Mesendoderm (in vitro differentiated cells): ENCODE data around the gene LUZP1.

ENCODE experiments used
- DNase-seq: peaks from one replicate; pipeline ENCODE4 v3.0.0; 2013
- H2AK5ac ChIP-seq: 2 replicates; pipeline ENCODE4 v1.6.1; 2013; ENCODE audit warnings: low read length, inconsistent platforms
- H2BK120ac ChIP-seq: 2 replicates; pipeline ENCODE4 v1.6.1; 2013; ENCODE audit warnings: low read depth, mild to moderate bottlenecking, low read length, moderate library complexity, mixed read lengths
- H2BK15ac ChIP-seq: replicated peaks from 2 replicates; pipeline ENCODE4 v1.6.1; 2013; ENCODE audit warnings: low read depth, mild to moderate bottlenecking, moderate library complexity
- H2BK5ac ChIP-seq: 2 replicates; pipeline ENCODE4 v1.6.1; 2013; ENCODE audit warnings: low read length, inconsistent platforms
- H3K18ac ChIP-seq: 2 replicates; pipeline ENCODE4 v1.6.1; 2013; ENCODE audit warnings: mild to moderate bottlenecking, low read length, mixed read lengths
- H3K23ac ChIP-seq: one replicate; pipeline ENCODE4 v1.6.1; 2013; ENCODE audit warnings: low read length
- H3K27ac ChIP-seq: 2 replicates; pipeline ENCODE4 v1.5.1; 2013; ENCODE audit warnings: low read depth, mild to moderate bottlenecking, inconsistent platforms, low read length, moderate library complexity
- H3K27me3 ChIP-seq: 2 replicates; pipeline ENCODE4 v1.6.1; 2013; ENCODE audit warnings: low read length, control low read depth, mild to moderate bottlenecking, inconsistent platforms; ENCODE audit not compliant: insufficient read depth, poor library complexity
- H3K36me3 ChIP-seq: 2 replicates; pipeline ENCODE4 v1.6.1; 2013; ENCODE audit warnings: low read length, inconsistent platforms; ENCODE audit not compliant: control insufficient read depth, insufficient read depth
- H3K4ac ChIP-seq: one replicate; pipeline ENCODE4 v1.6.1; 2013; ENCODE audit warnings: low read depth, mild to moderate bottlenecking, low read length, moderate library complexity
- H3K4me1 ChIP-seq: 2 replicates; pipeline ENCODE4 v1.6.1; 2013; ENCODE audit warnings: low read depth, low read length, inconsistent platforms; ENCODE audit not compliant: control insufficient read depth
- H3K4me2 ChIP-seq: 2 replicates; pipeline ENCODE4 v1.6.1; 2013; ENCODE audit warnings: low read length
- H3K4me3 ChIP-seq: 2 replicates; pipeline ENCODE4 v1.5.1; 2013; ENCODE audit warnings: mild to moderate bottlenecking, low read length
- H3K56ac ChIP-seq: one replicate; pipeline ENCODE4 v1.6.1; 2013; ENCODE audit warnings: low read length
- H3K79me1 ChIP-seq: 2 replicates; pipeline ENCODE4 v1.6.1; 2013; ENCODE audit warnings: low read length, inconsistent platforms
- H3K79me2 ChIP-seq: 2 replicates; pipeline ENCODE4 v1.6.1; 2013; ENCODE audit warnings: mild to moderate bottlenecking, low read length; ENCODE audit not compliant: control insufficient read depth, insufficient read depth
- H3K9ac ChIP-seq: 2 replicates; pipeline ENCODE4 v1.6.1; 2013; ENCODE audit warnings: low read length, inconsistent platforms
- H4K5ac ChIP-seq: one replicate; pipeline ENCODE4 v1.6.1; 2013; ENCODE audit warnings: low read length
- H4K8ac ChIP-seq: one replicate; pipeline ENCODE4 v1.6.1; 2013; ENCODE audit warnings: low read depth, mild to moderate bottlenecking, control low read depth, low read length, moderate library complexity
- WGBS: extraction: QIAGEN DNeasy Blood & Tissue Kit; methylation state at CpG from one replicate; pipeline ENCODE4 v1.1.7; 2013; ENCODE audit warnings: low lambda C conversion rate, missing lambda C conversion rate; ENCODE audit not compliant: insufficient coverage; ENCODE audit errors: extremely low coverage; 5-methylcytosine and 5-hydroxymethylcytosine counted together

The LUZP1 gene

DNA sequence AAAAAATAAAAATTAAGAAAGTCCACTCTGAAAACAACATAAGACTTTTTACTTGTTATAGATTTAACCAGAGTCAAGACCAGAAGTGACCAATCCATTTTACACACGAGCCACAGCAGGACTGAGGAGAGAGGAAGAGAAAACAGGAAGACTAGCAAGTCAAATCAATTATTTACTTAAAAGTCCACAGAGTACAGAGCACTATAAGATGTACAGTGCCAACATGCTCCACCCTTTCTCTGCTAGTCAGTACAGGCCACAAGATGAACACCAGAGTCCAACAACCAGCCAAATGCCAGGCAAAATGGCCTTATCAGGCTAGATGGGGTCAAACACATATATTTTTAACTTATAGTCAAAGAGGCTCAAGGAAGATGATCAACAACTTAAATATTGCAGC, 19.5 kb downstream of the LUZP1 start:
- H2BK120ac ChIP-seq, result no peak overlapping the region
- no peak overlapping the region for H3K4ac ChIP-seq
- H3K4me1 ChIP-seq, result no peaks in the 10 kb centered on the region
- H3K4me3 ChIP-seq, result no peak overlapping the region
- H2BK15ac ChIP-seq, result no peak overlapping the region
- no peak overlapping the region for H3K56ac ChIP-seq
- H3K27ac ChIP-seq, result no peak overlapping the region
- no peak for DNase-seq
- H3K79me1 ChIP-seq, result peaks cover 12% of the 10 kb centered on the region
- no peaks in the 10 kb centered on the region for H3K36me3 ChIP-seq
- no CpG with 5 or more reads among the region's 1 CpG for WGBS
- H4K5ac ChIP-seq, result no peak overlapping the region
- no peak overlapping the region for H2BK5ac ChIP-seq
- no peak overlapping the region for H3K23ac ChIP-seq
- H3K4me2 ChIP-seq, result no peak overlapping the region
- H2AK5ac ChIP-seq, result no peak overlapping the region
- no peak overlapping the region for H3K18ac ChIP-seq
- no peak overlapping the region for H3K9ac ChIP-seq
- no peaks in the 10 kb centered on the region for H3K27me3 ChIP-seq
- H4K8ac ChIP-seq, result no peak overlapping the region
- peaks cover 52% of the 10 kb centered on the region for H3K79me2 ChIP-seq

DNA sequence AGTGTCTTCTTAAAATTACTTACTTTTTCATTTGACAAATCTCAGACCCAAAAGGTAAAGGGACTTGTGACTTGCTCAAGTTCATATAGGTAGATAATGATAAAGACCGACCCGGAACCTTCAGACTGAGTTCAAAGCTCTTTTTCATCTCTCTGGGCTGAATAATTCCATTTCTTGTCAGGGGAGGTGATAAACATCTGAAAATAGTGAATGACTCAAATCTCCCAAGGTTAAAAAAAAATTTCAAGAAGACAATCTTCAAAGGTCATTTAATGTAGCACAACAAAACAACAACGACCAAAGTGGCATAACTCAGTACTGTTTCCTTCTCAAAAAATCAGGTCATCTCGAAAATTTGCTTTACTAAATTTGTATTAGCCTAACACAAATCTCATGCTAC, 20.6 kb downstream of the LUZP1 start:
- no peak overlapping the region for H3K56ac ChIP-seq
- no peak overlapping the region for H3K27ac ChIP-seq
- peaks cover 9% of the 10 kb centered on the region for H3K79me1 ChIP-seq
- H4K5ac ChIP-seq, result no peak overlapping the region
- no peak overlapping the region for H3K4me3 ChIP-seq
- no peaks in the 10 kb centered on the region for H3K36me3 ChIP-seq
- no peak overlapping the region for H3K4me2 ChIP-seq
- no peak overlapping the region for H2BK15ac ChIP-seq
- no peak overlapping the region for H3K4ac ChIP-seq
- no peak overlapping the region for H4K8ac ChIP-seq
- H2BK5ac ChIP-seq, result no peak overlapping the region
- no CpG with 5 or more reads among the region's 4 CpGs for whole genome bisulfite sequencing
- no peak overlapping the region for H3K23ac ChIP-seq
- no peaks in the 10 kb centered on the region for H3K4me1 ChIP-seq
- no peak for DNase-seq
- H3K79me2 ChIP-seq, result peaks cover 49% of the 10 kb centered on the region
- no peak overlapping the region for H2AK5ac ChIP-seq
- H2BK120ac ChIP-seq, result no peak overlapping the region
- H3K18ac ChIP-seq, result no peak overlapping the region
- no peak overlapping the region for H3K9ac ChIP-seq
- no peaks in the 10 kb centered on the region for H3K27me3 ChIP-seq

DNA sequence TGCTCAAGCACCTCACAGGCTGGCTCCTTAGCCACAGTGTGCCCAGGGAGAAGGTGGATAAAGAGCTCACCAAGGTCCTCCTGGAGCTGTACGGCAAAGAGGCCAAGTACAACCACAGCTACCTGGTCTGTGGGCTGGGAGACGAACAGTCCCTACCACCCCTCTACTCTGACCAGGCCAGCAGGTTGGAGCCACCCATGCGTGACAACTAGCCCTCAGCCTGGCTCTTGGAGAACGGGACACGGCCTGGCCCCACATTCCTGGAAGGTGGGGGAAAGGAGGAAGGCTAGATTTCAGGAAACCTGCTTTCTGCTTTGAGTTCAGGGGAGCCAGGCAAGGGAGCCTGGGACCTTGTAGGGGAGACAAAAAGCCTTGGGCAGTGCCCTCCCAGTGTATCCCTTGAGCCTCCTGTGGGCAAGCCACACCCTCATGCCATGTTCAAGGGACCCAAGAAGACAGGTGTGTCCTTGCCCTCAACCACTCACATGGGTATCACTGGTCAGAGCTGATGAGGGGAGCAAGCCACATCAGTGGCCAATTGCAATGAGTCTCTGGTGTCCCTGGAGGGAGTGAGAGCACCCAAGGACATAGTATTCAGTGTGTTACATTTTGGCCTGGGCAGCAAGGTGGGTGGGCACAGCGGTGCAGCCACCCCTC, 27.6 kb downstream of the LUZP1 start:
- Histone ChIP-seq H3K79me2 (peaks cover 37% of the 10 kb centered on the region), H3K79me1 (peaks cover 20% of the 10 kb centered on the region), H4K5ac (no peak overlapping the region), H3K27me3 (no peaks in the 10 kb centered on the region), H2AK5ac (no peak overlapping the region), H2BK120ac (no peak overlapping the region), H3K4ac (no peak overlapping the region), H3K23ac (no peak overlapping the region), H3K36me3 (no peaks in the 10 kb centered on the region), H3K4me2 (no peak overlapping the region), H4K8ac (no peak overlapping the region), H3K4me1 (no peaks in the 10 kb centered on the region), H2BK5ac (no peak overlapping the region), H2BK15ac (no peak overlapping the region), H3K56ac (no peak overlapping the region), H3K9ac (no peak overlapping the region), H3K18ac (no peak overlapping the region), H3K27ac (no peak overlapping the region), H3K4me3 (no peak overlapping the region)
- WGBS, result no CpG with 5 or more reads among the region's 6 CpGs
- no peak for DNase-seq

GRCh38 chr1:23135268-23135667, 33.4 kb downstream of the LUZP1 start:
- Histone ChIP-seq H3K79me1 (peaks cover 11% of the 10 kb centered on the region), H3K4me1 (no peaks in the 10 kb centered on the region), H3K27me3 (no peaks in the 10 kb centered on the region), H3K36me3 (no peaks in the 10 kb centered on the region), H3K79me2 (peaks cover 37% of the 10 kb centered on the region), H2BK15ac (no peak overlapping the region), H3K9ac (no peak overlapping the region), H2BK5ac (no peak overlapping the region), H4K8ac (no peak overlapping the region), H4K5ac (no peak overlapping the region), H3K4me2 (no peak overlapping the region), H3K23ac (no peak overlapping the region), H2BK120ac (no peak overlapping the region), H3K18ac (no peak overlapping the region), H3K4me3 (no peak overlapping the region), H2AK5ac (no peak overlapping the region), H3K4ac (no peak overlapping the region), H3K27ac (no peak overlapping the region), H3K56ac (no peak overlapping the region)
- no peak for DNase-seq
- no CpG with 5 or more reads among the region's 2 CpGs for WGBS

DNA sequence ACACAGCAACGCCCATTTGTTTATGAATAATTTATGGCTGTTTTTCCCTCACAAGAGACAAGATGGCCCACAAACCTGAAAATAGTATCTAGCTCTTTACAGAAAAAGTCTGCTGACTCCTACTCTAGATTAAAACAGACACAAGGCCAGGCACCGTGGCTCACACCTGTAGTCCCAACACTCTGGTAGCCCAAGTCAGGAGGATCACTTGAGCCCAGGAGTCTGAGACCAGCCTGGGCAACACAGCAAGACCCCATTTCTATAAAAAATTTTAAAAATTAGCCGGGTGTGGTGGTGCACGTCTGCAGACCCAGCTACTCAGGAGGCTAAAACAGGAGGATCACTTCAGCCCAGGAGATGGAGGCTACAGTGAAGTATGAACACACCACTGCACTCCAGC, 34.6 kb downstream of the LUZP1 start:
- Histone ChIP-seq H2BK5ac (no peak overlapping the region), H3K79me2 (peaks cover 33% of the 10 kb centered on the region), H2BK120ac (no peak overlapping the region), H3K18ac (no peak overlapping the region), H4K8ac (no peak overlapping the region), H3K56ac (no peak overlapping the region), H3K27me3 (no peaks in the 10 kb centered on the region), H3K4me1 (no peaks in the 10 kb centered on the region), H4K5ac (no peak overlapping the region), H3K23ac (no peak overlapping the region), H2AK5ac (no peak overlapping the region), H3K4me3 (no peak overlapping the region), H3K4ac (no peak overlapping the region), H3K36me3 (no peaks in the 10 kb centered on the region), H2BK15ac (no peak overlapping the region), H3K9ac (no peak overlapping the region), H3K79me1 (peaks cover 5% of the 10 kb centered on the region), H3K27ac (no peak overlapping the region), H3K4me2 (no peak overlapping the region)
- DNase-seq, result no peak
- no CpG with 5 or more reads among the region's 4 CpGs for WGBS

- no peak overlapping the region for H2BK120ac ChIP-seq
- DNase-seq, result no peak
- no peak overlapping the region for H3K9ac ChIP-seq
- H3K79me1 ChIP-seq, result peaks cover 5% of the 10 kb centered on the region
- H3K56ac ChIP-seq, result no peak overlapping the region
- H3K4ac ChIP-seq, result no peak overlapping the region
- no peaks in the 10 kb centered on the region for H3K36me3 ChIP-seq
- H3K4me1 ChIP-seq, result no peaks in the 10 kb centered on the region
- no peaks in the 10 kb centered on the region for H3K27me3 ChIP-seq
- H2BK5ac ChIP-seq, result no peak overlapping the region
- no peak overlapping the region for H3K27ac ChIP-seq
- H3K18ac ChIP-seq, result no peak overlapping the region
- H4K8ac ChIP-seq, result no peak overlapping the region
- H2BK15ac ChIP-seq, result no peak overlapping the region
- H3K23ac ChIP-seq, result no peak overlapping the region
- WGBS, result no CpG with 5 or more reads among the region's 5 CpGs
- peaks cover 33% of the 10 kb centered on the region for H3K79me2 ChIP-seq
- H4K5ac ChIP-seq, result no peak overlapping the region
- no peak overlapping the region for H2AK5ac ChIP-seq
- no peak overlapping the region for H3K4me3 ChIP-seq
- H3K4me2 ChIP-seq, result no peak overlapping the region
Measured at GRCh38 chr1:23133587-23133986, 35.1 kb downstream of the LUZP1 start.
